DOHH2 (cell line): ENCODE results near the gene TMEM267.

Experiments used
- CTCF ChIP-seq: fragments of 200-600 bp; sonication (generic); IDR thresholded peaks from one replicate; pipeline ENCODE4 v1.5.1; 2014; ENCODE audit warnings: antibody characterized with exemption, mild to moderate bottlenecking, low read depth, low read length; ENCODE audit not compliant: poor library complexity, severe bottlenecking
- EZH2phosphoT487 ChIP-seq: fragments of 200-600 bp; sonication (generic); IDR thresholded peaks from 2 replicates; pipeline ENCODE4 v1.6.1; 2017; ENCODE audit warnings: borderline replicate concordance, mild to moderate bottlenecking, antibody characterized with exemption, low read length, moderate library complexity, mixed read lengths

GRCh38 chr5:43469671-43470391 is 13.8 kb downstream of the TMEM267 start:
- no peak for TF ChIP-seq CTCF
- no peak for TF ChIP-seq EZH2phosphoT487
